Brain pericyte (primary cell): ENCODE measurements around the gene FAM234B.
"Not testable (repeated sequence)": the region's sequence is repeated elsewhere in the genome, so short reads cannot be mapped to it uniquely, and the experiment has no call there.

Source experiments
- DNase-seq: peaks from one replicate; pipeline ENCODE4 v3.0.0-alpha.2; 2012; ENCODE audit warnings: low read depth, low spot score

The FAM234B gene

GRCh38 chr12:13023811-13024530, 20.2 kb upstream of the FAM234B start:
- no peak for DNase-seq

- DNase-seq: no peak
Observed at GRCh38 chr12:13024531-13024916, 19.7 kb upstream of the FAM234B start.

- no peak for DNase-seq
Observed at GRCh38 chr12:13026286-13026685, 17.9 kb upstream of the FAM234B start.

- no peak for DNase-seq
Observed at GRCh38 chr12:13027032-13027431, 17.1 kb upstream of the FAM234B start.

- DNase-seq: no peak
Observed at GRCh38 chr12:13027508-13027907, 16.7 kb upstream of the FAM234B start.

- DNase-seq: no peak
Observed at GRCh38 chr12:13028825-13029570, 15.2 kb upstream of the FAM234B start.

- DNase-seq: no peak
Observed at GRCh38 chr12:13030541-13031291, 13.5 kb upstream of the FAM234B start.

- no peak for DNase-seq
Observed at GRCh38 chr12:13032164-13032563, 12.0 kb upstream of the FAM234B start.

GRCh38 chr12:13033476-13033875, 10.7 kb upstream of the FAM234B start:
- no peak for DNase-seq

GRCh38 chr12:13035335-13035734, 8.8 kb upstream of the FAM234B start:
- DNase-seq: not testable (repeated sequence)

- DNase-seq: no peak
Observed at GRCh38 chr12:13036881-13037280, 7.3 kb upstream of the FAM234B start.

GRCh38 chr12:13038491-13039161, 5.6 kb upstream of the FAM234B start:
- no peak for DNase-seq

- DNase-seq: no peak
Observed at GRCh38 chr12:13039328-13039956, 4.7 kb upstream of the FAM234B start.

- no peak for DNase-seq
Observed at GRCh38 chr12:13041224-13041623, 3.0 kb upstream of the FAM234B start.

GRCh38 chr12:13042666-13043230, 1.4 kb upstream of the FAM234B start:
- DNase-seq: no peak

- DNase-seq: no peak
Observed at GRCh38 chr12:13044906-13045299, 722 bp downstream of the FAM234B start.

- DNase-seq: no peak
Observed at GRCh38 chr12:13045816-13046215, 1.6 kb downstream of the FAM234B start.

- no peak for DNase-seq
Observed at GRCh38 chr12:13046964-13047363, 2.8 kb downstream of the FAM234B start.

- no peak for DNase-seq
Observed at GRCh38 chr12:13049816-13050215, 5.6 kb downstream of the FAM234B start.

- no peak for DNase-seq
Observed at GRCh38 chr12:13052421-13052820, 8.2 kb downstream of the FAM234B start.

- DNase-seq: not testable (repeated sequence)
Observed at GRCh38 chr12:13053617-13054016, 9.4 kb downstream of the FAM234B start.
